HL-60/S4 treated with retinoic acid at 250 ng/mL for 4 days and 3 days (cell line): ENCODE data around the gene OVOL1.
"Not testable (repeated sequence)": the region's sequence is repeated elsewhere in the genome, so short reads cannot be mapped to it uniquely, and the experiment has no call there.

Source experiments
- in situ Hi-C: fragments of 300-500 bp; cut with MboI; formaldehyde crosslinking; loops from 2 replicates; pipeline ENCODE4 v1.7.0; 2022; ENCODE audit warnings: low sequenced_read_pairs

Gene OVOL1

GRCh38 chr11:65786786-65787636 is at the start of gene OVOL1:
OVOL1 (plus strand) TSS chr11:65787063; CDS start chr11:65787374, 311 bp downstream.
- in situ Hi-C loops: no loop called here

DNA sequence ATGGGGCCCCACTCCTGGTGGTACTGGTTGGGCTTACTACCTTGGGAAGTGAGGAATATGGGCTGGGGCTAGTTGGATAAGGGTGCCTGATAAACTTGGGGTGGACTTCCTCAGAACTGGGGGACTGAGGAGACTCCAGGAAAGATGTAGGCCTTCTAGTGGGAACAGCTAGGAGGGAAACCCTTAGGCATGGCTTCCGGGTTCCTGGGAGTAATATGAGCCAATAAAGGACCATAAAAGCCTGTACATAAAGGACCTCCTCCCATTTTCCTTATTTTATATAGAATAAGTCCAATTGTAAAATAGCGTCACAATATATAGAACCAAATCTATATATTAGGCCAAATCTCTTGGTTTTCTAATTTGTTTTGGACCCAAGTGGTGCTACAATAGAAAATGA is 47.8 kb upstream of the OVOL1 start:
- in situ Hi-C loops: no loop called here

- in situ Hi-C loops: no loop called here
These were observed 45.7 kb upstream of the OVOL1 start for GRCh38 chr11:65741185-65741584.

DNA sequence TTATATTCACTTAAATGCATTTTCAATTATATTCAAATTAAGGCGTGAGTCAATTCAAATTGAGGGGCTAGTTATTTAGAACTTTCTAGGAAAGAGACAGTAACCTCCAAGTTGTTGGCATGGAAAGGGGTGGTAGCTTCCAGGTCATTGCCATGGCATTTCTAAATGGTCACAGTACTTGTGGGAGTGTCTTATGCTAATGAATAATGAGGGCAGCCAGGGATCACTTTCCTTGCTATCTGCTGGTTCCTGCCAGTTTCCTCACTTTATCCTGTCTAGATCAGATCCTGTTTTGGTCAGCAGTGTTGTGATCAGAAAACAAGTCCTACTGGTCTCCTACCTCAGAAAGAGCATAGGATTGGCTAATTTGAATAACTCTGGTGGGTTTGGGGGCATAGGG is 44.5 kb upstream of the OVOL1 start:
- in situ Hi-C loops: no loop called here

- in situ Hi-C loops: no loop called here
These were observed 43.2 kb upstream of the OVOL1 start for GRCh38 chr11:65743681-65744025.

- in situ Hi-C loops: no loop called here
These were observed 42.7 kb upstream of the OVOL1 start for GRCh38 chr11:65744026-65744698.

DNA sequence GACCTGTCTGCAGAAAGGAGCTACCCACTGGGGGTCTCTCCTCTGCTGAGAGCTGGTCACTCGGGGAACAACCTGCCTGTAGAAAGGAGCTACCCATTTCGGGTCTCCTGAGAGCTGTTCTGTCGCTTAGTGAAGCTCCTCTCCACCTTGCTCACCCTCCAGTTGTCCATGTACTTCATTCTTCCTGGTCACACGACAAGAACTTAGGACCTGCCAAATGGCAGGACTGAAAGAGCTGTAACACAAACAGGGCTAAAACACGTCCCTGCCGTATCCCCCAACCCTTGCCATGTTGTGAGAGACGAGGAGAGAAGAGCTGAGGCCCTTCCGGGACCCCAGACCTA is 42.2 kb upstream of the OVOL1 start:
- in situ Hi-C loops: no loop called here

DNA sequence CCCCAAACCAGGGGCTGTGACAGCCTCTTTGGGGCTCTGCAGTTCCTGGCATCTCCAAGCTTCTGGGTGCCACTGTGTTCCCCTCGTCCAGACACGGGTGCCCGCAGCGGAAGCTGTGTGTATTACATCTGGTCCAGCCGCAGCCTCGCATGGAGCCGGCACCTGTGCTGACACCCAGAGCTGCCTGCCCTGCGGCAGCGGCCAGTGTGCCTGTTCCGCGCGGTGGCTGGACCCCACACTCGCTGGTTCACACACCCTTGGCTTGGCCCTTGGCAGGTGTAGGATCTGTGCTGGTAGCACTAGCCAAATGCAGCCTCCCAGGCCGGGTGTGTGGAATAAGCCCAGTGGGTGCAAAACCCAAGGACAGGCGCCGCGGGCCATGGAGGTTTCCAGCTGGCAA is 41.8 kb upstream of the OVOL1 start:
- in situ Hi-C loops: no loop called here

- in situ Hi-C loops: not testable (repeated sequence)
These were observed 24.7 kb upstream of the OVOL1 start for GRCh38 chr11:65762169-65762568.

- in situ Hi-C loops: not testable (repeated sequence)
These were observed 24.0 kb upstream of the OVOL1 start for GRCh38 chr11:65762816-65763215.

DNA sequence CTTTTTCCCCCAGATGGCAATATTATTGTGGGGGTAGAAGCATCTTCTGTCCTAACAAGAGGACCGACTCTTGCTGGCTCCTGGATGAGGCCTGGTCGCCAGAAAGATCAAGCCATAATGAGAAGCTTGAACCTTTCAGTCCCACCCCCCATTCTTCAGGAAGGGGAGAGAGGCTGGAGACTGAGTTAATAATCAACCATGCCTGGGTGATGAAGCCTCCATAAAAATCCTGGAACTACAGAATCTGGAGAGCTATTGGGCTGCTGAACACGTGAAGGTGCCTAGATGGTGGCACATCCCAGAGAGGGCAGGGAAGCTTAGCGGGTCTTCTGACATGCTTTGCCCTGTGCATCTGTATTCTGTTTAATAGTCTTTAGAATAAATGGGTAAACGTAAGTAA is 22.4 kb upstream of the OVOL1 start:
- in situ Hi-C loops: no loop called here

GRCh38 chr11:65766535-65766934 is 20.3 kb upstream of the OVOL1 start:
- in situ Hi-C loops: no loop called here

- in situ Hi-C loops: no loop called here
These were observed 19.5 kb upstream of the OVOL1 start for GRCh38 chr11:65767406-65767805.

DNA sequence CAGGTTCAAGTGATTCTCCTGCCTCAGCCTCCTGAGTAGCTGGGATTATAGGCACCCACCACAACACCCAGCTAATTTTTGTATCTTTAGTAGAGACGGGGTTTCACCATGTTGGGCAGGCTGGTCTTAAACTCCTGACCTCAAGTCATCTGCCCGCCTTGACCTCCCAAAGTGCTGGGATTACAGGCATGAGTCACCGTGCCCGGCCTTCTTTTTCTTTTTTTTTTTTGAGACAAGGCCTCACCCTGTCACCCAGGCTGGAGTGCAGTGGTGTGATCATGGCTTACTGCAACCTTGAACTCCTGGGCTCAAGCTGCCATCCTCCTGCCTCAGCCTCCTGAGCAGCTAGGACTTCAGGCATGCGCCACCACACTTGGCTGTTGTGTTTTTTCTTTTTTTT is 19.1 kb upstream of the OVOL1 start:
- in situ Hi-C loops: not testable (repeated sequence)

DNA sequence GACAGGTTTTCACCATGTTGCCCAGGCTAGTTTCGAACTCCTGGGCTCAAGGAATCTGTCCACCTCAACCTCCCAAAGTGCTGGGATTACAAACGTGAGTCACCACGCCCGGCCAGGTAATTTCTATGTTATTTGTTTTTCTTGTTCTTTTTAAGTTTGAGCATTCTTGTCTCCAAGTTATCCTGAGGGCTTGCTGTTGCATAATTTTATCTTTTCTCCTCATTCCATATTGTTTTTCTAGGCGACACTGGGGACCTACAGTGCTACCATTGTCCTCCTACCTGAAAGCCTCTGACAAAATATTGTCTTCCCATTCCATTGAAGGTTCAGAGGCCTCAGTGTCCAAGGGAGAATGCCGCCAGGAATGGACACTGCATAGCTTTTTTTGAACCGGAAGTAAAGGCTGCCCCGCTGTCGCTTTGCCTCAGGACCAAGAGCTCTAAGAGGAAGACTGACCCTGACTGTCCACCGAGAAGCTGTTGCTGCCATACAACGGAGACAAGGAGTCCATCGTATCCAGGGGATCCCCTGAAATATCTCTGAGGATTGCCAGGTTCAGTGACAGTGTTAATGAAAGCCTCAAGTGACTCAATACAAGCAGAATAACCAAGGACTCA is 15.8 kb upstream of the OVOL1 start:
- in situ Hi-C loops: no loop called here

DNA sequence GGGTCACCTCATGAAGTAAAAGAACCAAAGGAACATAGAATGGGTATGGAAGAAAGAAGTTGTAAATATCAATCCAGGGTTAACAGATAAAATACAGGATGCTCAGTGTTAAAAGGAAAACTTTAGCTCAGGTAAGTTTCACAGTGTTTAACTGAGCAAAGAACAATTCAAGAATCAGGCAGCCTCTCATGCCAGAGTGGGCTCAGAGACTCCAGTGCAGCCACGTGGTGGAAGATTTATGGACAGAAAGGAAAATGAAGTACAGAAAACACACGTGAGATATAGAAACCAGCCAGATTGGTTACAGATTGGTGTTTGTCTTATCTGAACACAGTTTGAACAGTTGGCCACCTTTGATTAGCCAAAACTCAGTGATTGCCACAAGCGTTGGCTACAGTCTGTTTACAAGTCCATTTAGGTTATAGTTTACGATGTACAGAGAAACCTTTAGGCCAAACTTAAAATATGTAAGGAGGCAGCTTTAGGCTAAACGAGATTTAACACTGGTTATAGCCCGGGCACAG is 15.2 kb upstream of the OVOL1 start:
- in situ Hi-C loops: no loop called here

DNA sequence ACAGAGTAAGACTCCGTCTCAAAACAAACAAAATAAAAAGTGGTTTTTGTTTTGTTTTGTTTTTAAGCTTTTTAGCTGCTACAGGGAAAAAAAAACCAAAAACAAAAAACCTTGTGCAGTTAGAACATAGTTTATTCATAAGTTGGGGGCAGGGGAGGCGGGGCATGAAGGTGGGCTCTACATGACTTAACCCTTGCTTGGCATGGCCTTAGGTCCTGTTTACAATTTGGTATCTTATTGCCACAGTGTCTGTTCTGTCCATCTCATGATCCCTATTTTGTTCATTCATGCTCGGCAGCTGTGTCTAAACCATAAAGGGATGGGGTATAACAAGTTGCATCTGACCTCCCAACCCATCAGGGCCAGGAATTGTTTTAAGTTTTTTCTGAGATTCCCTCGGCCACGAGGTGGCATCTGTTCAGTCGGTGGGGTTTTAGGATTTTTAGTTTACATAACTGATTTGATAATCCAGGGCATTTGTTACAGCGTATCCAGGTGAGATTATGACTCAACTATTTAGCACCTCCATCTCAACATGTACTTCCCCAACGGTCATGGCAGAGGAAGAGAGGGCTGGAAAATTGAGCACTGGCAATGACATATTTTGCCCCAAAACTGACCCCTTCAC is 13.0 kb upstream of the OVOL1 start:
- in situ Hi-C loops: no loop called here

GRCh38 chr11:65774525-65775306 is 12.1 kb upstream of the OVOL1 start:
- in situ Hi-C loops: no loop called here

GRCh38 chr11:65776196-65776595 is 10.7 kb upstream of the OVOL1 start:
- in situ Hi-C loops: no loop called here

DNA sequence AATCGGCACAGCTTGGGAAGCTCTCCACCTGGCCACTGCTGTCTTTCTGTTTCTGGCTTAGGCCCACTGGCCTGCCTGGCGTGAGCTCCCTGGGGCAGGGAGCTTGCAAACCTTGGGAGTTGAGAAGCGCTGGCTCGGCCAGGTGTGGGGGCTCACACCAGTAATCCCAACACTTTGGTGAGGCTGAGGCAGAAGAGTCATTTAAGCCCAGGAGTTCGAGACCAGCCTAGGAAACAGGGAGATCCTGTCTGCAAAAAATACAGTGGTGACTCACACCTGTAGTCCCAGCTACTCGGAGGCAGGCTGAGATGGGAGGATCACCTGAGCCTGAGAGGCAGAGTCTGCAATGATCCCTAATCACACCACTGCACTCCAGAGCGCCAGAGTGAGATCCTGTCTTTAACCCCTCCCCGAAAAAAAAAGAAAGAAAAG is 10.1 kb upstream of the OVOL1 start:
- in situ Hi-C loops: no loop called here

DNA sequence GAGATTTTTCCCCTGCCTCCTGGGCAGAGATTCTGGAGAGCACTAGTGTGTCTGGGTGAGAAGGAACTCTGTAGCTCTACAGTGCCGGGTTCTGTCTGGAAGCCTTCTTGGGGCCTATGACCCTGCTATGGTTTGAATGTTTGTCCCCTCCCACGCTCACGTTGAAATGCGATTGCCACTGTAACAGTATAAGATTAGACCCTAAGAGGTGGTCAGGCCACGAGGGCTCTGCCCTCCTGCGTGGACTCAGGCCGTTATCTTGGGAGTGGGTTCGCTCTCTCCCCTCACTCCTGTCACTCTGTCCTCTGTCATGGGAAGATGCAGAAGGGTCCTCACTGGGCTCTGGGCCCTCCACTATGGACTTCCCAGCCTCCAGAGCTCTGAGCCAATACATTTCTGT is 9.6 kb upstream of the OVOL1 start:
- in situ Hi-C loops: no loop called here
